Middle frontal gyrus (tissue), 1 donor: Measurements from ENCODE around the gene TDRKH.
A peak's percentile ranks its signal among the peaks of the same experiment; 100 is the strongest.
"Not testable (repeated sequence)": the region's sequence is repeated elsewhere in the genome, so short reads cannot be mapped to it uniquely, and the experiment has no call there.

Source experiments
- DNase-seq: peaks from one replicate; pipeline ENCODE4 v3.0.0-alpha.2; 2015; ENCODE audit warnings: low spot score; ENCODE audit errors: extremely low spot score

TDRKH gene

DNA sequence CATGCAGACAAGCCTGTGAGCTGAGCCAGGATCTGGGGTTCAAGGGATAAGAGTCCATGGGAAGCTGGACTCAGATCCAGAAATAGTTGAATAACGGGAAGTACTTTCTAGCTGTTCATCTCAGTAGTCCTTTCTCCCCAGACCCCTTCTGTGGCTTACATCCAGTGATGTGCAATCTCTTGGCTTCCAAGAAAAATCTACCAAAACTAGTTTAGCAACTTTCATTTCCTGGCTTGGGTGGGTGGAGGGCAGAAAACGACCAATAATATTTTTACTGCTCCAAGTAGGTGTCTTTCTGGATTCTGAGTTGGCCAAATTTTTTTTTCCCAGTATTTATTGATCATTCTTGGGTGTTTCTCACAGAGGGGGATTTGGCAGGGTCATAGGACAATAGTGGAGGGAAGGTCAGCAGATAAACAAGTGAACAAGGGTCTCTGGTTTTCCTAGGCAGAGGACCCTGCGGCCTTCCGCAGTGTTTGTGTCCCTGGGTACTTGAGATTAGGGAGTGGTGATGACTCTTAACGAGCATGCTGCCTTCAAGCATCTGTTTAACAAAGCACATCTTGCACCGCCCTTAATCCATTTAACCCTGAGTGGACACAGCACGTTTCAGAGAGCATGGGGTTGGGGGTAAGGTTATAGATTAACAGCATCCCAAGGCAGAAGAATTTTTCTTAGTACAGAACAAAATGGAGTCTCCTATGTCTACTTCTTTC, 21.8 kb downstream of the TDRKH start:
- DNase-seq: not testable (repeated sequence)

DNA sequence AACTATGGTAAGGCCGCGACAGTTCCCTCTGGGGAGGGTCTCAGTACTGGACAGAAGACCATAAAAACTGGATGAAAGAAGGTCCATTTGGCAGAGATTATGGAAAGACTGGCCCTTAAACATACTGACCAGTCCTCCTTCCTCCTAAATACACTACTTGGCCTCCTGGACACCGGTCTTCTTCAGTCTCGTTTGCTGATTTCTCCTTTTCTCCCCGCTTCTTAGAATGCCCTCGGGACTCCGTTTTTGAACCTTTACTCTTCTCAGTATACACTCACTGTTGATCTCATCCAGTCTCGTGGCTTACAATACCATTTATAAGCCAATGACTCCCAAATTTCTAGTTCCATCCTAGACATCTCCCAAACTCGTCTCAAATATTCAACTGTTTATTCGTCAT, 26.3 kb downstream of the TDRKH start:
- DNase-seq: no peak

DNA sequence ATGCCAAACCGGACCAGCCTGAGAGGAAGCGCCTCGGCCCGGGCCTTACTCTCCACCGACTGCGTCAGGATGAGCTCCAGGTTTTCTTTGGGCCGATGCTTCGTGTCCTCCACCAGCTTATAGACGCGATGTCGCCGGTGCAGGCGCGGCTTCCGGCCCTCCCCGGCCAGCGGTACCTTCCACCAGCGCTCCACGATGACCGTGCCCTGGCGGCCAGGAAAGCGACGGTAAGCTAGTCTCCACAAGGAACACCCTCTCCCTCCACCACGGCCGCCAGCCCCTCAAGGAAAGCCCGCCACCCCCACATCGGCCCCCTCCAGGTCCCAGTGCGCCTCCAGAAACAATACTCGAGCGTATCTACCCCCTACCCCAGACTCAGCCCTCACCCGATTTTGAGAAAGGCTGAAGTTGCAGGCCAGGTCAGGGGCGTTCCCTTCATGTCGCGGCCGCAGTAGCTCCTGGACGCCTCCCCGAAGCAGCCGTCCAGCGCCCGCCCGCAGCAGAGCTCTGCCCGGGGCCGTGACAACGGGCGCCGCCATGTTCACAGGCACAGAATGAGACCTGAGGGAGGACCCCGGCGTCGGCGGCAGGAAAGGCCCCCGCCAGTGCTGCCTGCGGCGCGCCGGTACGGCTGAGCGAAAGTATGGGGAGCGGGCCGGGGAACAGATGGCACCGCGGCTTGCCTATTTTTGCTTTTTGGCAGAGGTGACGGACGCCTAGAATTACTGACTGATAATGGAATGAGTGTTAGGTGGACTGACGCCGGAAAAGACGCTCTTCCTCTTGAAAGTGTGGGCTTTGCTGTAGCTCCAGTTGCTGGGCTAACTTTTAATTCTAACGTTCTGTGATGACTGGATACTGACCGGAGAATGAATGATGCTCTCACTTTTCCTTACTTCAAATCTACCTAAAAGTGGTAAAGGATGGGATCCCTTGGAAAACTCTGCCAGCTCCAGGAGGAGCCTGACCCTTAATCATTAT, 27.1 kb downstream of the TDRKH start, which contains the start of gene MRPL9:
Gene MRPL9 (minus strand): TSS at position 556 of the 981 bp plus-strand sequence. CDS start 17 bp downstream, at position 539.
- DNase-seq: peak; percentile 38

DNA sequence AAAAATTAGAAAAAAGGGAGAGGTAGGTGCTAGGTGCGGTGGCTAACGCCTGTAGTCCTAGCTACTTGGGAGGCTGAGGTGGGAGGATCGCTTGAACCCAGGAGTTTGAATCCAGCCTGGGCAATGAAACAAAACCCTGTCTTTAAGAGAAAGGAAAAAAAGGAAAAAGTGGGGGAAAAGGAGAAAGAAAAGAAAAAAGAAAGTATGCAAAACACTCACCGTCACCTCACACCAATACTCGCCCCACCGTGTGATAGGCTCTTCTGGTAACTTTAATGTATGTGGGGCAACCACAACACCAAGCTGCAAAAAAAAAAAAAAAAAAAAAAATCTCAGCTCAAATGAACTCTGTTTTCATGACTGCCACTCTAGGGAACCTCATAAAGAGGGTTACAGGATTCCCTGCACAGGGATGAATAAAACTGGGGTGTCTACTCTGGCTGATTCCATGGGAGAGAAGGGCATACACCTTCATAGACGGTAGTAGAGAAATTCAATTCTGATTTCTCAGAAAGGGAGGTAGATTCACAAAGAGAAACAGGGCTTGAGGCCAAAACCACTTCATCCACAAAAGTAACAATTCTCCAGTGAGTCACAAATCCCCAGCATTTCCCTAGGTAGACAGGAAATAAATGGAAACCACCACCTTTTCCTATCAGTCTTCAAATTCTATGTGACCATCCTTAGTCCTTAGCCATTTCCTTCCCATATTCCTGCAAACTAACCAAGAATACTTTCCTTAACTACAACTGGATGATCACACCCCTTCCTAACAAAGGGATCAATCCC, 29.5 kb downstream of the TDRKH start:
- no peak for DNase-seq

DNA sequence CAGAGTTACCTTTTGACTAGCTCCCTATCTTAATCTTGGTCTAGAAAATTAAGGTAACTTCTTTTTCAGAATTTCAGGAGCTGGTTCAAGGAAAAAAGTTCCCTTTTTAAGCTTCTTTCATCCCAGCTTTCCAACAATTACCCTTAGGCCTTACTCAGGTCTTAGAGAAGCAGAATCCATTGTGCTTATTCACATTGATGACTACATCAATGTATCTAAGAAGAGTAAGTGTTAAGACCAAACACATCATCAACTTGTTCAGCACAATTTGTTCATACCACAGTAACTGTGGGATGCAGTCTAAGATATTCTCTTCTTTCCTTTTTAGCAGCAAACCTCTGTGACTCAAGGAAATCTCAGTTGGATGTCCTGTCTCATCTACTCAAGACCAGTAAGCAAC, 31.1 kb downstream of the TDRKH start:
- no peak for DNase-seq

DNA sequence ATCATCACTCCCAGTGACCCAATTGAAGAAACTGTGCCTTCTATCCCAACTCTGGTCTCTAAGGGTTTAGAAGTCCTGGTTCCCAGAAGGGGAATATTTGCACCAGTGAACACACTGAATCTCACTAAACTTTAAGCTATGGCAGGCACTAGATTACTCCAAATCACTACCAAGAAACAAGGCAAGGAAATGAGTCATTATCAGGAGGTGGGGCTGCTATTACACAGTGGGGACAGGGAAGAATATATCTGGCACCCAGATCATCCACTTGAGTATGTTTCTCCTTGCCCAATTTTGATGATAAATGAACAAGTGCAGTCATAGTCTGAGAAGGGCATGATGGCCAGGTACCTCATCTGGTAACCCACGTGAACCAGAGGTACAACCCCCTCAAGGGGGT, 34.0 kb downstream of the TDRKH start:
- no peak for DNase-seq

DNA sequence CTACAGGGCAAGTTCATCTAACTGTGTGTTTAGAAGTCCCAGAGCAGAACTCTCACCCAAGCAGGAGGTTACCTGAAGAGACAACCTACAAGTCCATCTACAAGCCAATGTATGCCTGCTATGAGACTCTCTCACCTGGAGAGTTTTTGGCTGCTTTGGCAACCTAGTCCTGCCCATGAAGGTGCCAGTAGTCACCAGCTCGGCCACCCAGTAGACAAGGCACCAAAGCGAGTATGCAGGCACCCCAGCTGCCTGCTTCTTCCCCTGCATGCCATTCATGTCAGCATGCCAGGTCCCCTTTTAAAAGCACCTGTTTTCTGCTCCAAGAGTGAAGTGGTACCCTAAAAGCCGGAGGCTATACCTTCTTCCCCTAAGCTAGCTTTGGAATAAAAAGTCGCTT, 48.8 kb downstream of the TDRKH start:
- no peak for DNase-seq

DNA sequence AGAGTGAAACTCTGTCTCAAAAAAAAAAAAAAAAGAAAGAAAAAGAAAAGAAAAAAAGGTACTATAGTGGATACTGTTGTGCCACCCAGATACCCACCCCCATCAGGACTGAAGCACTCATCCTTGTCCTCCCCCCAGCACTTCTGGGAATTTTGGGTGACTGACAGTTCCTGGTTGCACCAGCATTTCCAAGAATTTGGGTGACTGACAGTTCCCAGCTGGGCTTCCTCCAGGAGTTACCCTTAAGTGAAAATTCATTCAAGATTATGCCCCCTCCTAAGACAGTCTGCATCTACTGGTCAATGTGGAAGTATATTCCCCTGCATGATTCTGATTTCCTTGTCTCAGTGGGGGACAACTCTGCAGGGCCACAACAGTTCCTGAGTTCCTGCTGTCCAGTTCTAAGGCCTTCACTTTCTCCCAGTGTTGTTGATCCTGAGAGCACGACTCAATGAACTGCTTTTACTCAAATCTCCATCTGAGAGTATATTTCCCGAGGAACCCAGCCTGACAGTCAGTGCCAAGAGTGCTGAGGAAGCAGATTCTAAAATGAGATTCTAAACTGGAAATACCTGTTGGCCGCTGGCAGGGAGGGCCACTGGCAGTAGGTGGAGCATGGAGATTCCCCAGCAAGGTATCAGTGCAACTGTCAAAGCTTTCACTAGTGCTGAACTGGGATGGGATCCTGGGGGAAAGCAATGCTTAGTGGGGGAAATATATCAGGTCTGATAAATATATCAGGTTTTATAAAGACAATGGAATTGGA, 50.5 kb downstream of the TDRKH start:
- no peak for DNase-seq

DNA sequence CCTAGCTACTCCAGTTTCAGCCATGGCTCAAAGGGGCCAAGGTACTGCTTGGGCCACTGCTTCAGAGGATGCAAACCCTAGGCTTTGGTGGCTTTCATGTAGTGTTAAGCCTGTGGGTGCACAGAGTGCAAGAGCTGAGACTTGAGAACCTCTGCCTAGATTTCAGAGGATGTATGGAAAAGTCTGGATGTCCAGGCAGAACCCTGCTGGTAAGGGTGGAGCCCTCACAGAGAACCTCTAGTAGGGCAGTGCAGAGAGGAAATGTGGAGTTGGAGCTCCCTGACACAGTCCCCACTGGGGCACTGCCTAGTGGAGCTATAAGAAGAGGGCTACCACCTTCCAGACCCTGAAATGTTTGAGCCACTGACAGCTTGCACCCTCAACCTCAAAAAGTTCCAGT, 52.8 kb downstream of the TDRKH start:
- DNase-seq: no peak

DNA sequence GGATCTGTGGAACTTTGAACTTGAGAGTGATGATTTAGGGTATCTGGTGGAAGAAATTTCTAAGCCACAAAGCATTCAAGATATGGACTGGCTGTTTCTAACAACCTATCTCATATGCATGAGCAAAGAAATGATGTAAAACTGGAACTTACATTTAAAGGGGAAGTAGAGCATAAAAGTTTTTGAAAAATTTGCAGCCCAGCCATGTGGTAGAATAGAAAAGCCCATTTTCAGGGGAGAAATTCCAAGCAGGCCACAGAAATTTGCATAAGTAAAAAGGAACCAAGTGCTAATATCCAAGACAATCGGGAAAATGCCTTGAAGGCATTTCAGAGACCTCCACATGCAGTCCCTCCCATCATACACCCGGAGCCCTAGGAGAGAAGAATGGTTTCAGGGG, 53.3 kb downstream of the TDRKH start:
- DNase-seq: no peak

DNA sequence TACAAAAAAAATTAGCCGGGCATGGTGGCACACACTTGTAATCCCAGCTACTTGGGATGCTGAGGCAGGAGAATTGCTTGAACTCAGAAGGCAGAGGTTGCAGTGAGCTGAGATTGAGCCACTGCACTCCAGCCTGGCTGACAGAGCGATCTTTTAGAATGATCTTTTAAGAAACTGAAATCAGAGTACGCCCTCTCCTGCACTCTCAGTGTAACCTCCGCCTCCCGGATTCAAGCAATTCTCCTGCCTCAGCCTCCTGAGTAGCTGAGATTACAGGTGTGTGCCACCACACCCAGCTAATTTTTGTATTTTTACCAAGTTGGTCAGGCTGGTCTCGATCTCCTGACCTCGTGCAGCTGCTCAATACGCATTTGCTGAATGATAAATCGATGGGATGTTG, 56.3 kb downstream of the TDRKH start:
- not testable (repeated sequence) for DNase-seq

DNA sequence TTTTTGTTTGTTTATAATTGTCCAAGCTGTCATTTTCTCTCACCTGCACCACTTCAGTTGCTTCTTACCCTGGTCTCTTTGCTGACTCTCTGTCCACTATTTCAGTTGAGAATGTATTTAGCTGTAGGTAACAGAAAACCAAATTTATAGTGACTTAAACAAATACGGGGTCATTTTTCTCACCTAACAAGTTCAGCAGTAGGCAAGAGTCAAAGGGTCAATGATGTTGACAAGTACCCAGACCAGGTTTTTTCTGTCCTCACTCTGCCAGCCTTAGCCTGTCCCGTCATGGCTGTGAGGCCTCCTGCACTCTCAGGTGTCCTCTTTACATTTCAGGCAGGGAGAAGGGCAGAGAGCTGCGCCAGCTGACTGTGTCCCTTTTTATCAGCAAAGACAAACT, 57.2 kb downstream of the TDRKH start:
- DNase-seq: no peak

DNA sequence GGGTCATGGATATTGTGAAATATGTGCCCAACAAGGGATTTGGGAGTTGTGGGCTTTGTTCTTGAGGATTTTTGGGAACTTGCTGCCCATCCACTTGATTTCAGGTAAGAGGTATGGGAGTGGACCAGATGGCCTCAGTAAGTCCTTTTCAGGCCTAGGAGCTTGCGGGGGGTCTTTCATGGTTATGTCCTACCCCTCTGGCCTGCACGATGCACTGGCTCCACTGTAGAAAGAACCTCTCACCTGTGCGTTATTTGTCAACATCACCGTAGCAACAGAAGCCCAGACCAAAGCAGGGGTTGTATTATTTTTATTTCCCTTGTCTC, 60.4 kb downstream of the TDRKH start:
- no peak for DNase-seq

DNA sequence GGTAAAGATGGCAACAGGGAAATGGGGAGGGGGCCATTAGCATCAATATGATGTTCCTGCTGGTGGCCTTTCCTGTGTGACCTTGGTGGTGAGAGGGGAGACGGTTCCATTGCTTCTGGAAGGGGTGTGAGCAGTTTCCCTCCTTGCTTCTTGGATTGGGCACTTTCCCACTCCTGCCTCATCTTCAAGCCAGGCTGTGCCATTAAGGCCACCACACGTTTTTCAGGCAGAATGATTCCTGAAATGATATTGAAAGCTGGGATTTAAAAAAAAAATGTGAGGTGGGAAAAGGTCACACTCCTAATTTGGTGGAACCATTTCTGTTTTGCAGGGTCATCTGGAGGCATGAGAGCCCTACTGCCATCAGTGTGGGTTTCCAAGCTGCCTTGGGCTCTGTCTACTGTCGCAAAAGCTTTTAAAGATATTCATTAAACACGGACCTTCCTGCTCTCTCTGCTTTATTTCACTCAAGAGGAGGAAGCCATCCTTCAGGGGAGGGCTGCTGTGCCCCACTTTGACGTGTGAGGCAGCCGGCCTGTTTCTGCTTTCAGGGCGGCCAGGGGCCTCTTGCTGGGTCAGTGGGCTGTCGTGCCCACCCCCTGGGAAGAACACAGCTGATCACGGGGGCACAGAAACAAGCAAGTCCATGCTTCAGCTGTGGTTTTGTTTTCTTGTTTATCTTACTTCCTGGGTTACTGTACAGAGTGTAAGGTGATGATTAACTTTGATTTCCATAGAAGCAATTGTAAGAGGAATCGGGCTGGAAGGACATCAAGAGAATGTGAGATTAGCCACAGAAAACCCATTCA, 60.9 kb downstream of the TDRKH start:
- DNase-seq: no peak

DNA sequence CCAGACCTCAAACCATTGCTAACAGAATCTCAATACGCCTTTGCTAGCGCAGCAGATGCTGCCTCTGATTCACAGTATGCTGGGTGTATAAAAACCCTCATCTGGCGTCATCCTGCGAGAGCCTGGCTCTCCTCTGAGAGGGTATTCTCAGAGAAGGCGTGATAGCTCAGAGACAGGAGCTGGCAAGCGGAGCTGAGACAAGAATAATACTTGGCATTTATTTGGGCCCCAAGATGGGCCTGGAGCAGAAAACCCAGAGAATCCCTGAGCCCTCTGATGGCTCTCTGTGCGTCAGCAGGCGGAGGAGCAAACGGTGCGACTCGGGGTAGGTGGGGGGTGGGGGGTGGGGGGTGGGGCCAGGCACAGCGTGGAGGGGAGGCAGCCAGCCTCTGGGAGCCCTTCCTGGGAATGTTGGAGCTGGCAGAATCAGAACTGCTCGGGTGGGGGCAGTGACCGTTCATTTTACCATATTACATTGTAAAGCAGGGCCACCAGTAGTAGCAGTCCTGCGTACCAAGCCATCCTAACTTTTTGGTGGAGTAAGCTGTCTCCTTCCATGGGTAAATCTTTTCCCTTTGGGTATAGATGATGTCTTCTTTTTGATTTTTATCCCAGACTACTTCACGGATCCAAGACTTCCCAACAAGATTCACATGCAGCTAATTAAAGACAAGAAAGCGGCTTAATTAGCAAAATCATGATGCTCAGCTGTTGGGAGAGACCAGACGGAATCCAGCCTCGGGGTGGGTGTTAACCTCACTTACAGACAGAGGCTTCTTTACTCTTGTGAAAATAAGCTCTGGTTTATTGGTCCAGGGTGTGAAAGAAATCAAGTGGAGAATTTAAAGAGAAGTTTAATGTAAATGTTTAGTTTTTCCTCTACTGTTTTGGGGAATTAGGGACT, 61.9 kb downstream of the TDRKH start:
- peak; percentile 65 for DNase-seq

DNA sequence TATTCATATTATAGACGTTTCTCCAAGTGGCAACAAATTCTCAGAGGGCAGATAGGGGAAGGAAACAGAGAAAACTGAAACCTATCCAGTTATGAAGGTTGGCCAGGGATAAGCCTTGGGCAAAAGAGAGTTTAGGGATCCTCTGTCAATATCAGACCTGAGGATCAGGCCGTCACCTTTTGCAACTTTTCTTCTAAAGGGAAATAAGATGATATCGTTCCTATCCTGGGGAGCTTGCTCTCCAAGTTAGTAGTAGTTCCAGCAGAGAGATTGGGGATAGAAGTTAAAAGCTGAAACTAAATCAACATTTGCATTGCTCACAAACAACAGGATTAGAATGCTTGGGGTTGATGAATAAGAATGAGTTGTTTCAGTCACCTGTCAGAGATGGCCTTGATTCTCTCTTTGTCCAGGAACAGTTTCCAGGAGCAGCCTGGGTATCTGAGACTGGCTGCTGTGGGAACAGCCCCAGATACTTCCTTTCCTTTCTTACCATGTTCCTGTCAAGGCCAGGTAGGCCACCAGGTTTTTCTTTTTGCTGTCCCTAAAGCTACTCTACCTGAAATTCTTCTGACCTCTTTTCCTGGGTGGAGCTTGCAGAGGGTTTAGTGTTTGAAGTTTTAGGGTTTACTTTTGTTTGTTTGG, 66.5 kb downstream of the TDRKH start:
- DNase-seq: no peak
